Measurements from ENCODE around the gene DDA1.

Gene DDA1

DNA sequence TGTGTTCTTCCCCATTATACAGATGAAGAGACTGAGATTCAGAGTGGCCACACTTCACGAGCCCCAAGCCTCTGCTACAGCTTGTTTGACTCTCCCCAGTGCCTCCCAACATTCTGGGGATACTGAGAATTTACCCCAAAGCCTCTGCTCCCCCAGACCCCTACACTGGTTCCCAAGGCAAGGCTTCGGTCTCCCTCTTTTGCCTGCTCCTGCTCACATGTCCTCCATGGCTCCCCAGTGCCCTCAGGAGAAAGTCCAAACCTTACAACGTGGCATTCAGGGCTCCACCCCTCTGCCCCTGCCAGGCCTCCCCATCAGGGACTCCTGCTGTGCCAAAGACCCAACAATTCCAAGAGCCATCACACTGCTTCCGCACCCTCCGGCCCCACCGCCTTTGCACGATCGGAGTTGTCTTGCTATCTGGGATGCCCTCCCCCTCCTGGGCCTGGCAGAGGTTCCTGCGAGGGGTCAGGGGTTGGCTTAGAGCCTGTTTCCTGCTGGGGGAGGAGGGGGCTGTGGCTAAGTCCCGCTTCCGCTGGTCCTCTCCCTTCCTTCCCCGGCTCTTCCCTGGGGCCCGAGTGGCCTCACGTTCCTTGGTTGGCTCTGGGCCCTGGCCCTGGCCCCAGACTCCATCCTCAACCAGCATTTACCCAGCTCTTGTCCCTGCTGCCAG, 43.4 kb downstream of the DDA1 start:
- no peak for DNase-seq (ENCODE audit: low read depth in 1 of 2, low spot score in 1 of 2)
- Histone ChIP-seq H3K27me3 (ENCODE audit: insufficient read depth, poor library complexity, severe bottlenecking) (peaks cover 22% of the 10 kb centered on the region), H3K27ac (replicated peaks) (no peak overlapping the region), H3K4me3 (replicated peaks; ENCODE audit: insufficient read depth, low read length) (no peak overlapping the region)
- TF ChIP-seq, protein P1, sequence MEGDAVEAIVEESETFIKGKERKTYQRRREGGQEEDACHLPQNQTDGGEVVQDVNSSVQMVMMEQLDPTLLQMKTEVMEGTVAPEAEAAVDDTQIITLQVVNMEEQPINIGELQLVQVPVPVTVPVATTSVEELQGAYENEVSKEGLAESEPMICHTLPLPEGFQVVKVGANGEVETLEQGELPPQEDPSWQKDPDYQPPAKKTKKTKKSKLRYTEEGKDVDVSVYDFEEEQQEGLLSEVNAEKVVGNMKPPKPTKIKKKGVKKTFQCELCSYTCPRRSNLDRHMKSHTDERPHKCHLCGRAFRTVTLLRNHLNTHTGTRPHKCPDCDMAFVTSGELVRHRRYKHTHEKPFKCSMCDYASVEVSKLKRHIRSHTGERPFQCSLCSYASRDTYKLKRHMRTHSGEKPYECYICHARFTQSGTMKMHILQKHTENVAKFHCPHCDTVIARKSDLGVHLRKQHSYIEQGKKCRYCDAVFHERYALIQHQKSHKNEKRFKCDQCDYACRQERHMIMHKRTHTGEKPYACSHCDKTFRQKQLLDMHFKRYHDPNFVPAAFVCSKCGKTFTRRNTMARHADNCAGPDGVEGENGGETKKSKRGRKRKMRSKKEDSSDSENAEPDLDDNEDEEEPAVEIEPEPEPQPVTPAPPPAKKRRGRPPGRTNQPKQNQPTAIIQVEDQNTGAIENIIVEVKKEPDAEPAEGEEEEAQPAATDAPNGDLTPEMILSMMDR (IDR thresholded peaks at IDR 0.05; ENCODE audit: insufficient read depth, low read length) = no peak
- TF ChIP-seq POLR2AphosphoS5 (IDR thresholded peaks at IDR 0.05; ENCODE audit: low read depth) (no peak), SPI1 (IDR thresholded peaks at IDR 0.05; ENCODE audit: borderline replicate concordance, low read depth) (no peak), GABPA (IDR thresholded peaks at IDR 0.05; ENCODE audit: low read depth) (no peak)
- TF ChIP-seq, protein P2, sequence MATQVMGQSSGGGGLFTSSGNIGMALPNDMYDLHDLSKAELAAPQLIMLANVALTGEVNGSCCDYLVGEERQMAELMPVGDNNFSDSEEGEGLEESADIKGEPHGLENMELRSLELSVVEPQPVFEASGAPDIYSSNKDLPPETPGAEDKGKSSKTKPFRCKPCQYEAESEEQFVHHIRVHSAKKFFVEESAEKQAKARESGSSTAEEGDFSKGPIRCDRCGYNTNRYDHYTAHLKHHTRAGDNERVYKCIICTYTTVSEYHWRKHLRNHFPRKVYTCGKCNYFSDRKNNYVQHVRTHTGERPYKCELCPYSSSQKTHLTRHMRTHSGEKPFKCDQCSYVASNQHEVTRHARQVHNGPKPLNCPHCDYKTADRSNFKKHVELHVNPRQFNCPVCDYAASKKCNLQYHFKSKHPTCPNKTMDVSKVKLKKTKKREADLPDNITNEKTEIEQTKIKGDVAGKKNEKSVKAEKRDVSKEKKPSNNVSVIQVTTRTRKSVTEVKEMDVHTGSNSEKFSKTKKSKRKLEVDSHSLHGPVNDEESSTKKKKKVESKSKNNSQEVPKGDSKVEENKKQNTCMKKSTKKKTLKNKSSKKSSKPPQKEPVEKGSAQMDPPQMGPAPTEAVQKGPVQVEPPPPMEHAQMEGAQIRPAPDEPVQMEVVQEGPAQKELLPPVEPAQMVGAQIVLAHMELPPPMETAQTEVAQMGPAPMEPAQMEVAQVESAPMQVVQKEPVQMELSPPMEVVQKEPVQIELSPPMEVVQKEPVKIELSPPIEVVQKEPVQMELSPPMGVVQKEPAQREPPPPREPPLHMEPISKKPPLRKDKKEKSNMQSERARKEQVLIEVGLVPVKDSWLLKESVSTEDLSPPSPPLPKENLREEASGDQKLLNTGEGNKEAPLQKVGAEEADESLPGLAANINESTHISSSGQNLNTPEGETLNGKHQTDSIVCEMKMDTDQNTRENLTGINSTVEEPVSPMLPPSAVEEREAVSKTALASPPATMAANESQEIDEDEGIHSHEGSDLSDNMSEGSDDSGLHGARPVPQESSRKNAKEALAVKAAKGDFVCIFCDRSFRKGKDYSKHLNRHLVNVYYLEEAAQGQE (IDR thresholded peaks at IDR 0.05; ENCODE audit: insufficient replicate concordance, low read depth) = no peak

DNA sequence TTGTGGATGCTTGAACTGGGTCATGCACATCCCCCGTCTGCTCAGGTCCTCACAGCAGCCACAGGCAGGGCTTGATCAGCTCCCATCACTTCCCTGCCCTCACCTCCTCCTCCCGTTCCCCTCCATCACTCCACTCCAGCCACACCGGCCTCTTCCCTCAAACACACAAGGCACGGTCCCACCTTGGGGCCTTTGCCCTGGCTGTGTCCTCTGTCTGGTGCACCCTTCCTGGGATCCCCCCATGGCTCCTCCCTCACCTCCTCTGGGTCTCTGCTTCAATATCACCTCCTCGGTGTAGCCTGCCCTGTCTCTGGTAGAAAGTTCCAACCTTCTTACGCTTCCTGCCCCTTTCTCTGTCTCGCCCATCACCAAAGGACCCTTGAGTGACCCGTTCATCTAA, 44.0 kb downstream of the DDA1 start:
- Histone ChIP-seq H3K4me3 (replicated peaks; ENCODE audit: insufficient read depth, low read length) (no peak overlapping the region), H3K27me3 (ENCODE audit: insufficient read depth, poor library complexity, severe bottlenecking) (peaks cover 22% of the 10 kb centered on the region), H3K27ac (replicated peaks) (no peak overlapping the region)
- DNase-seq (ENCODE audit: low read depth in 1 of 2, low spot score in 1 of 2) = no peak
- TF ChIP-seq, protein P1 (IDR thresholded peaks at IDR 0.05; ENCODE audit: insufficient read depth, low read length) = no peak
- TF ChIP-seq, protein P2 (IDR thresholded peaks at IDR 0.05; ENCODE audit: insufficient replicate concordance, low read depth) = no peak
- TF ChIP-seq GABPA (IDR thresholded peaks at IDR 0.05; ENCODE audit: low read depth) = no peak

DNA sequence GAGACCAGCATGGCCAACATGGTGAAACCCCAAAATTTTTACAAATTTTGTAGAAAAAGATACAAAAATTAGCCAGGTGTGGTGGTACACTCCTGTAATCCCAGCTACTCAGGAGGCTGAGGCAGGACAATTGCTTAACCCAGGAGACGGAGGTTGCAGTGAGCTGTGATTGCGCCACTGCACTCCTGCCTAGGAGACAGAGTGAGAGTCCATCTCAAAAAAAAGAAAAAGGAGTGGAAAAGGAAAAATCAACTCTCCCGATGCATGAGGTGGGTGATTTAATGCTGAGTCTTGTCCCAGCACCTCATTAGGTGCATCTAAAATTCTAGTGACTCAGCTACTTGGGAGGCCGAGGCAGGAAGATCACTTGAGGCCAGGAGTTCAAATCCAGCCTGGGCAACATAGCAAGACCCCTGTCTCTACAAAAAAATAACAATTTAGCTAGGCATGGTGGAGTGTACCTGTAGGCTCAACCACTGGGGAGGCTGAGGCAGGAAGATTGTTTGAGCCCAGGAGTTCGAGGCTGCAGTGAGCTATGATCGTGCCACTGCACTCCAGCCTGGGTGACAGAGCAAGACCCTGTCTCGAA, 47.8 kb downstream of the DDA1 start:
- Histone ChIP-seq H3K27me3 (ENCODE audit: insufficient read depth, poor library complexity, severe bottlenecking) (no peaks in the 10 kb centered on the region), H3K27ac (replicated peaks) (no peak overlapping the region), H3K4me3 (replicated peaks; ENCODE audit: insufficient read depth, low read length) (no peak overlapping the region)
- TF ChIP-seq POLR2AphosphoS5 (IDR thresholded peaks at IDR 0.05; ENCODE audit: low read depth) (no peak), SPI1 (IDR thresholded peaks at IDR 0.05; ENCODE audit: borderline replicate concordance, low read depth) (no peak), GABPA (IDR thresholded peaks at IDR 0.05; ENCODE audit: low read depth) (no peak)
- TF ChIP-seq, protein P1 (IDR thresholded peaks at IDR 0.05; ENCODE audit: insufficient read depth, low read length) = no peak
- TF ChIP-seq, protein P2 (IDR thresholded peaks at IDR 0.05; ENCODE audit: insufficient replicate concordance, low read depth) = no peak
- peak in 1 of 2 experiments; percentile 12 for DNase-seq (ENCODE audit: low read depth in 1 of 2, low spot score in 1 of 2)

Measured in HL-60 (cell line).